Retinal pigment epithelial cell (primary cell): ENCODE results near the gene FGF16.
A peak's percentile ranks its signal among the peaks of the same experiment; 100 is the strongest.

Experiments used
- DNase-seq: peaks from one replicate; pipeline ENCODE4 v3.0.0-alpha.2; 2010; ENCODE audit warnings: low read depth
- H3K4me3 ChIP-seq: 2 replicates; pipeline ENCODE4 v1.5.1; 2011; ENCODE audit warnings: mild to moderate bottlenecking, low read length, control low read depth, moderate library complexity
- CTCF ChIP-seq: conservative IDR thresholded peaks from 2 replicates; pipeline ENCODE4 v1.5.1; 2011; ENCODE audit warnings: low read depth, low read length, control low read depth, inconsistent platforms

The FGF16 gene

GRCh38 chrX:77444545-77444944 lies 2.6 kb upstream of the FGF16 start:
- no peak for TF ChIP-seq CTCF
- no peak for DNase-seq
- no peak overlapping the region for H3K4me3 ChIP-seq

DNA sequence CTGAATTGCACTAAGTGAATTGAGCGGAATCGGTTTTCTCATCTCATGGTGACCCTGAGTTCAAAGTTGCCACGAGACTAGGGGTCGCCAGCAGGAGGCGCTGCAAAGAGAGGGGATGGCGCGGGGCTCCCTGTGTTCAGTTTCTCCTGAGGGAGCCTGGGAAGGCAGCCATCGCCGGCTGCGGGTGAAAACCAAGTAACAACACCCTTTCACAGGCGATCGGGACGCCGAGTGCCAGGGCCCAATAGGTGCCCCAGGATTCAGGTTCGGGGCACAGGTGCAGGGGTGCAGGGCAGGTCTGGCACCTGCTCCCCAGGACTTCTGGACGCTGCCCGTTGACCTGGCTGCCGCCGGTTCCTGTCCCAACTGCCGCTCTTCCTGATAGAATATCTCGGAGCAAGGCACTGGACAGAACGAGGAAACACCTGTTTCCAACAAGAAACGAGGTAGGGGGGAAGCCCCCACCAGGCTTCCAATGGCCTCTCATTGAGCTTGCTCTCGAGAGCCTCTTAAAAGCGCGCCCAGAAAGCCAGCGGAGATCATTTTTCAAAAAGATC lies 1.1 kb upstream of the FGF16 start:
- DNase-seq = no peak
- TF ChIP-seq CTCF = peak; percentile 37
- peak overlapping the region; percentile 40 for H3K4me3 ChIP-seq

DNA sequence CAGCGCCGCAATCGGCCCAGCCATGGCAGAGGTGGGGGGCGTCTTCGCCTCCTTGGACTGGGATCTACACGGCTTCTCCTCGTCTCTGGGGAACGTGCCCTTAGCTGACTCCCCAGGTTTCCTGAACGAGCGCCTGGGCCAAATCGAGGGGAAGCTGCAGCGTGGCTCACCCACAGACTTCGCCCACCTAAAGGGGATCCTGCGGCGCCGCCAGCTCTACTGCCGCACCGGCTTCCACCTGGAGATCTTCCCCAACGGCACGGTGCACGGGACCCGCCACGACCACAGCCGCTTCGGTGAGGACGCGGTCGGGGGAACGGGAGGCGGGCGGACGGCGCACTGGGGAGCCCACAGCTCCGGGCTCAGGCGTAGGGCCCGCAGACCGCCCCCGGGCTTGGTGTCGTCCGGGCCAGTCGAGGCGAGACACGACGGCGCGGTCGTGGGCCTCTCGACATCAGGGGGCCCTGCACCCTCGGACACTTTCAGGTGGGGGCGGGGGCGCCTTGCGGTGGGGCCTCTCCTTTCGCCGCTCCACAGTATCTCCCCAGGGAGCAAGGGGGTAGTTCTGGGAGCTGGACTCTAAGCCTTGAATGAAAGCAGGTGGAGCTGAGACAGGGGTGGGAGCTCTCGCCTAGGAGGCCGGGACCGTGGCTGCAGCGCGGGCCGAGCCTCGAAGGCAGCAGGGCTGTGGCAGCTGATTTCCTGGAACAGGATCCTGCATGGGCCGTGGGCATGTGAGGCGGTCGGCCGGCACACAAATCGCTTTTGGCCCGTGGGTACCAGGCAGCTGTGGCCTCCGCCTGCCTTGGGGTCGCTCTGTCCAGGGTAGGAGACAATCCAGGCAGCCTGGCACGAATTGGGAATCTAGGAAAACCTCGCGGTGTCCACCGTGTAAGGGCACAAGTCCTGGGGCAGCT lies 722 bp downstream of the FGF16 start:
- no peak for DNase-seq
- peak overlapping the region; percentile 15 for H3K4me3 ChIP-seq
- TF ChIP-seq CTCF = no peak

DNA sequence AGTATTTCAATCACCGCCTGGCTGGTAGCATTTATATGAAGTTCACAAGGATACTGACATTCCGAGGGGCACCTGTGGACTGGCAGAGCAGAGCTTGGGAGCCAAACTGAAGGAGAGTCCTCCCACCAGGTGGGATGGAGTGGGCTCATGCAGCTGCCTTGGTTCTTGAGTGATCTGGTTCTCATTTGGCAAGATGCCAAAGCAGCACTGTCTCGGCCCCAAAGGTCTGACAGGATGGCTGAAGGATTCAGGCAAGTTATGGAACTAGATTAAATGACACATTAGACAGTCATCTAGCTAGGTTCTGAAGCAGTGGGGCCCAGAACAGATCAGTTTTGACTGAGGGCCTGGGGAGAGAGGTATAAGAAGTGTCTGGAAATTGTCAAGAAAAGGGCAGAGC lies 3.2 kb downstream of the FGF16 start:
- no peak for DNase-seq
- H3K4me3 ChIP-seq = no peak overlapping the region
- no peak for TF ChIP-seq CTCF

GRCh38 chrX:77450996-77451395 lies 3.8 kb downstream of the FGF16 start:
- no peak overlapping the region for H3K4me3 ChIP-seq
- no peak for TF ChIP-seq CTCF
- peak; percentile 42 for DNase-seq

DNA sequence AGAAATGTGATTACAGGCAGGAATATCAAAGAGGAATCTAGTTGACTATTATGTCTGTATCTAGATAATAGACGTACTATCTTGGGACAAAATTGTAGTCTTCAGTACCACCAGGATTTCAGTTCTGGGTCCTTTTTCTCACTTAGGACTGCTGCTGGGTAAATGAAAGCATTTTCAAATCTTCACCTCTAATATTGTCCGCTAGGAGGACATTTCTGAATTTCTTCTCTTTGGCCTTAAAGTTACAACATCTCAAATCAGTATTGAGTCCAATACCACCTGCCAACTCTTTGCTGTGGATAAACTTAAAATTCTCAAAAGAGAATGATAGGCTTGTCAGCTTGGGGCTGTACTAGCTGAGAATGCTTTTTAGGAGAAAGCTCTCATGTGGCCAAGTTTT lies 6.0 kb downstream of the FGF16 start:
- no peak for TF ChIP-seq CTCF
- no peak for DNase-seq
- H3K4me3 ChIP-seq = no peak overlapping the region

- no peak for TF ChIP-seq CTCF
These were observed 8.2 kb downstream of the FGF16 start for GRCh38 chrX:77455437-77455836.

More at GRCh38 chrX:77455437-77455836, 8.2 kb downstream of the FGF16 start:
- no peak overlapping the region for H3K4me3 ChIP-seq
- no peak for DNase-seq
